ENCODE data around the gene GRK1.

DNA sequence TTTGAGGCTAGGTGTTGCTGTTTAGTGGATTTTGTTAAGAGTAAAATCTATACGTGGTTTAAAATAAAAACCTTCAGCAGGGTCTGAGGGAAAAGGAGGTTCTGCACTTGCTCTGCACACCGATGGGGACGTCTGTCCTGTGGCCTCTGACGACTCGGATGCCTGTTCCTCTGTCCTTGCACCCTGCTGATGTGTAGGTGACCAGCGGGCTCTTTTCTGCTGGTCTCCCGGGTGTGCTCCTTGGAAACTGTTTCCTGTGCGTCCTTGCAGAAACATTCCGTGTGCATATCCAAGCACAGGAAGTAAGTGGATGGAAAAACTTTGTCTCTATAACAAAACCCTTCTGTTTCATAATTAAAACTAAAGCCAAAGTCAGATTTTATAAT is 12.9 kb upstream of the GRK1 start:
- TF ChIP-seq, protein P1, sequence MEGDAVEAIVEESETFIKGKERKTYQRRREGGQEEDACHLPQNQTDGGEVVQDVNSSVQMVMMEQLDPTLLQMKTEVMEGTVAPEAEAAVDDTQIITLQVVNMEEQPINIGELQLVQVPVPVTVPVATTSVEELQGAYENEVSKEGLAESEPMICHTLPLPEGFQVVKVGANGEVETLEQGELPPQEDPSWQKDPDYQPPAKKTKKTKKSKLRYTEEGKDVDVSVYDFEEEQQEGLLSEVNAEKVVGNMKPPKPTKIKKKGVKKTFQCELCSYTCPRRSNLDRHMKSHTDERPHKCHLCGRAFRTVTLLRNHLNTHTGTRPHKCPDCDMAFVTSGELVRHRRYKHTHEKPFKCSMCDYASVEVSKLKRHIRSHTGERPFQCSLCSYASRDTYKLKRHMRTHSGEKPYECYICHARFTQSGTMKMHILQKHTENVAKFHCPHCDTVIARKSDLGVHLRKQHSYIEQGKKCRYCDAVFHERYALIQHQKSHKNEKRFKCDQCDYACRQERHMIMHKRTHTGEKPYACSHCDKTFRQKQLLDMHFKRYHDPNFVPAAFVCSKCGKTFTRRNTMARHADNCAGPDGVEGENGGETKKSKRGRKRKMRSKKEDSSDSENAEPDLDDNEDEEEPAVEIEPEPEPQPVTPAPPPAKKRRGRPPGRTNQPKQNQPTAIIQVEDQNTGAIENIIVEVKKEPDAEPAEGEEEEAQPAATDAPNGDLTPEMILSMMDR (IDR thresholded peaks at IDR 0.05): no peak
- no peak for TF ChIP-seq POLR2A (IDR thresholded peaks at IDR 0.05)

Data from uterus (tissue), 2 donors.